GM12865 (cell line): Measurements from ENCODE around the gene DPY30.

Experiments used
- DNase-seq: peaks from one replicate; pipeline ENCODE4 v3.0.0; 2010; ENCODE audit warnings: low read depth
- H3K4me3 ChIP-seq: 2 replicates; pipeline ENCODE4 v1.5.1; 2011; ENCODE audit warnings: mild to moderate bottlenecking, low read depth, low read length, control low read depth
- CTCF ChIP-seq: IDR thresholded peaks from 2 replicates; pipeline ENCODE4 v1.5.1; 2011; ENCODE audit warnings: low read length, control low read depth, low read depth, inconsistent platforms; ENCODE audit not compliant: insufficient read depth; ENCODE audit errors: missing control alignments

Gene DPY30

GRCh38 chr2:32012872-32013271, 26.7 kb downstream of the DPY30 start:
- no peak overlapping the region for H3K4me3 ChIP-seq
- TF ChIP-seq CTCF: no peak
- no peak for DNase-seq

- no peak for TF ChIP-seq CTCF
- H3K4me3 ChIP-seq: peak overlapping the region; percentile 88
- DNase-seq: peak; percentile 13
These were observed 28.1 kb downstream of the DPY30 start for GRCh38 chr2:32011485-32011960.

- H3K4me3 ChIP-seq: peak within 1 kb of the TSS; percentile 97
- TF ChIP-seq CTCF: no peak
- DNase-seq: peak; percentile 98
These were observed 28.7 kb downstream of the DPY30 start, which contains the start of gene MEMO1 for GRCh38 chr2:32010670-32011484. TSS of gene MEMO1 (minus strand) at chr2:32011008. CDS start at chr2:32010247, 761 bp downstream.

GRCh38 chr2:32010280-32010669, 29.3 kb downstream of the DPY30 start:
- peak; percentile 82 for DNase-seq
- peak overlapping the region; percentile 32 for H3K4me3 ChIP-seq

- H3K4me3 ChIP-seq: peak overlapping the region; percentile 97
- DNase-seq: peak; percentile 59
- no peak for TF ChIP-seq CTCF
These were observed 29.9 kb downstream of the DPY30 start for GRCh38 chr2:32009516-32010256.

GRCh38 chr2:32008805-32009515, 30.6 kb downstream of the DPY30 start:
- peak overlapping the region; percentile 97 for H3K4me3 ChIP-seq
- DNase-seq: peak; percentile 16

More at GRCh38 chr2:32008805-32009515, 30.6 kb downstream of the DPY30 start:
- no peak for TF ChIP-seq CTCF
